Activated naive CD8-positive, alpha-beta T cell treated with anti-CD3 and anti-CD28 coated beads for 36 hours (primary cell): ENCODE data around the gene BIK. TPM values are rescaled to one million over a fixed set of nuclear protein-coding genes. Genes with fewer than 3 reads are reported as not detected.
"Not testable (repeated sequence)": the region's sequence is repeated elsewhere in the genome, so short reads cannot be mapped to it uniquely, and the experiment has no call there.

ENCODE experiments used
- DNase-seq: peaks from one replicate; pipeline ENCODE4 v3.0.0; 2021
- H3K27ac Mint-ChIP-seq: one replicate; pipeline ENCODE4 v1.8.0; 2022; ENCODE audit warnings: mild to moderate bottlenecking, moderate library complexity, mixed read lengths
- H3K27me3 Mint-ChIP-seq: one replicate; pipeline ENCODE4 v1.8.0; 2022; ENCODE audit warnings: mild to moderate bottlenecking, mixed read lengths
- H3K36me3 Mint-ChIP-seq: one replicate; pipeline ENCODE4 v1.8.0; 2021; ENCODE audit warnings: mild to moderate bottlenecking, mixed read lengths
- H3K4me1 Mint-ChIP-seq: one replicate; pipeline ENCODE4 v1.8.0; 2021; ENCODE audit warnings: mixed read lengths
- H3K4me3 Mint-ChIP-seq: one replicate; pipeline ENCODE4 v1.8.0; 2022; ENCODE audit warnings: mild to moderate bottlenecking, moderate library complexity, mixed read lengths
- H3K9me3 Mint-ChIP-seq: one replicate; pipeline ENCODE4 v1.8.0; 2022; ENCODE audit warnings: mixed read lengths
- total RNA-seq, 2 experiments: library from RNA; stranded (reverse); gene quantifications; one replicate each; pipeline ENCODE4 v1.2.3, GENCODE V29; 2021

The BIK gene
- total RNA-seq, 2 experiments from 2014 or later = 2.2 to 3.3 TPM

- peaks cover 8% of the 10 kb centered on the region for H3K9me3 Mint-ChIP-seq
- H3K27me3 Mint-ChIP-seq = no peaks in the 10 kb centered on the region
- H3K4me1 Mint-ChIP-seq = peaks cover 2% of the 10 kb centered on the region
- DNase-seq = no peak
- no peak overlapping the region for H3K4me3 Mint-ChIP-seq
- H3K36me3 Mint-ChIP-seq = no peaks in the 10 kb centered on the region
- H3K27ac Mint-ChIP-seq = no peak overlapping the region
These were observed 16.0 kb upstream of the BIK start for GRCh38 chr22:43094551-43094950.

- H3K36me3 Mint-ChIP-seq = no peaks in the 10 kb centered on the region
- no peak overlapping the region for H3K27ac Mint-ChIP-seq
- no peak for DNase-seq
These were observed 14.1 kb upstream of the BIK start for GRCh38 chr22:43096420-43096819.

GRCh38 chr22:43098356-43098755 lies 12.2 kb upstream of the BIK start:
- no peaks in the 10 kb centered on the region for H3K4me1 Mint-ChIP-seq

More at GRCh38 chr22:43096420-43096819, 14.1 kb upstream of the BIK start:
- Mint-ChIP-seq H3K9me3 (peaks cover 8% of the 10 kb centered on the region), H3K27me3 (no peaks in the 10 kb centered on the region), H3K4me1 (no peaks in the 10 kb centered on the region), H3K4me3 (no peak overlapping the region)

GRCh38 chr22:43099095-43099494 lies 11.5 kb upstream of the BIK start:
- Mint-ChIP-seq H3K4me1 (peaks cover 4% of the 10 kb centered on the region), H3K36me3 (no peaks in the 10 kb centered on the region), H3K9me3 (peaks cover 8% of the 10 kb centered on the region), H3K27me3 (no peaks in the 10 kb centered on the region), H3K4me3 (no peak overlapping the region), H3K27ac (no peak overlapping the region)
- no peak for DNase-seq

More at GRCh38 chr22:43098356-43098755, 12.2 kb upstream of the BIK start:
- Mint-ChIP-seq H3K36me3 (no peaks in the 10 kb centered on the region), H3K9me3 (peaks cover 8% of the 10 kb centered on the region), H3K27me3 (no peaks in the 10 kb centered on the region), H3K27ac (no peak overlapping the region), H3K4me3 (no peak overlapping the region)
- DNase-seq = no peak

- peaks cover 7% of the 10 kb centered on the region for H3K4me1 Mint-ChIP-seq
- H3K36me3 Mint-ChIP-seq = no peaks in the 10 kb centered on the region
- peaks cover 8% of the 10 kb centered on the region for H3K9me3 Mint-ChIP-seq
- H3K27me3 Mint-ChIP-seq = no peaks in the 10 kb centered on the region
- no peak for DNase-seq
- no peak overlapping the region for H3K27ac Mint-ChIP-seq
- no peak overlapping the region for H3K4me3 Mint-ChIP-seq
These were observed 10.3 kb upstream of the BIK start for GRCh38 chr22:43100225-43100624.

- H3K4me3 Mint-ChIP-seq = no peak overlapping the region
- no peaks in the 10 kb centered on the region for H3K36me3 Mint-ChIP-seq
- no peak for DNase-seq
- H3K27ac Mint-ChIP-seq = no peak overlapping the region
- H3K27me3 Mint-ChIP-seq = no peaks in the 10 kb centered on the region
- H3K4me1 Mint-ChIP-seq = peaks cover 7% of the 10 kb centered on the region
- H3K9me3 Mint-ChIP-seq = peaks cover 3% of the 10 kb centered on the region
These were observed 9.2 kb upstream of the BIK start for GRCh38 chr22:43101306-43101705.

GRCh38 chr22:43104056-43104625 lies 6.4 kb upstream of the BIK start:
- H3K9me3 Mint-ChIP-seq, DNase-seq, H3K4me1 Mint-ChIP-seq, H3K27me3 Mint-ChIP-seq, H3K27ac Mint-ChIP-seq, H3K4me3 Mint-ChIP-seq, H3K36me3 Mint-ChIP-seq: not testable (repeated sequence)

GRCh38 chr22:43104950-43105349 lies 5.6 kb upstream of the BIK start:
- H3K27ac Mint-ChIP-seq, DNase-seq, H3K36me3 Mint-ChIP-seq, H3K4me3 Mint-ChIP-seq, H3K4me1 Mint-ChIP-seq, H3K27me3 Mint-ChIP-seq, H3K9me3 Mint-ChIP-seq: not testable (repeated sequence)

GRCh38 chr22:43106302-43106701 lies 4.2 kb upstream of the BIK start:
- no peaks in the 10 kb centered on the region for H3K9me3 Mint-ChIP-seq

GRCh38 chr22:43109511-43109910 lies 1.0 kb upstream of the BIK start:
- H3K27me3 Mint-ChIP-seq = peaks cover 3% of the 10 kb centered on the region
- H3K9me3 Mint-ChIP-seq = no peaks in the 10 kb centered on the region
- H3K36me3 Mint-ChIP-seq = no peaks in the 10 kb centered on the region
- DNase-seq = no peak
- H3K27ac Mint-ChIP-seq = no peak overlapping the region
- H3K4me3 Mint-ChIP-seq = no peak overlapping the region
- peaks cover 6% of the 10 kb centered on the region for H3K4me1 Mint-ChIP-seq

More at GRCh38 chr22:43106302-43106701, 4.2 kb upstream of the BIK start:
- no peak for DNase-seq
- Mint-ChIP-seq H3K36me3 (no peaks in the 10 kb centered on the region), H3K27me3 (no peaks in the 10 kb centered on the region), H3K4me3 (no peak overlapping the region), H3K4me1 (peaks cover 10% of the 10 kb centered on the region), H3K27ac (no peak overlapping the region)

- Mint-ChIP-seq H3K36me3 (no peaks in the 10 kb centered on the region), H3K27me3 (peaks cover 3% of the 10 kb centered on the region), H3K27ac (no peak overlapping the region), H3K4me3 (peak overlapping the region; percentile 68), H3K9me3 (no peaks in the 10 kb centered on the region), H3K4me1 (peaks cover 6% of the 10 kb centered on the region)
- DNase-seq = no peak
These were observed 568 bp upstream of the BIK start for GRCh38 chr22:43109921-43110443.

- DNase-seq = peak; percentile 53
- Mint-ChIP-seq H3K27ac (no peak overlapping the region), H3K4me3 (peak overlapping the region; percentile 45), H3K9me3 (no peaks in the 10 kb centered on the region), H3K4me1 (peaks cover 6% of the 10 kb centered on the region), H3K27me3 (peaks cover 3% of the 10 kb centered on the region), H3K36me3 (no peaks in the 10 kb centered on the region)
These were observed 525 bp downstream of the BIK start for GRCh38 chr22:43110927-43111623.

- H3K27me3 Mint-ChIP-seq = peaks cover 3% of the 10 kb centered on the region
- H3K36me3 Mint-ChIP-seq = no peaks in the 10 kb centered on the region
- H3K9me3 Mint-ChIP-seq = no peaks in the 10 kb centered on the region
- peaks cover 6% of the 10 kb centered on the region for H3K4me1 Mint-ChIP-seq
- no peak for DNase-seq
- no peak overlapping the region for H3K27ac Mint-ChIP-seq
- H3K4me3 Mint-ChIP-seq = no peak overlapping the region
These were observed 3.1 kb downstream of the BIK start for GRCh38 chr22:43113526-43114251.

- peaks cover 6% of the 10 kb centered on the region for H3K4me1 Mint-ChIP-seq
- no peak overlapping the region for H3K27ac Mint-ChIP-seq
These were observed 4.4 kb downstream of the BIK start for GRCh38 chr22:43114958-43115357.

GRCh38 chr22:43116932-43117331 lies 6.4 kb downstream of the BIK start:
- Mint-ChIP-seq H3K4me3 (no peak overlapping the region), H3K27ac (no peak overlapping the region), H3K4me1 (no peaks in the 10 kb centered on the region), H3K27me3 (no peaks in the 10 kb centered on the region), H3K9me3 (no peaks in the 10 kb centered on the region), H3K36me3 (no peaks in the 10 kb centered on the region)
- no peak for DNase-seq

More at GRCh38 chr22:43114958-43115357, 4.4 kb downstream of the BIK start:
- no peak for DNase-seq
- no peak overlapping the region for H3K4me3 Mint-ChIP-seq
- no peaks in the 10 kb centered on the region for H3K36me3 Mint-ChIP-seq
- H3K27me3 Mint-ChIP-seq = peaks cover 3% of the 10 kb centered on the region
- no peaks in the 10 kb centered on the region for H3K9me3 Mint-ChIP-seq
